IPS DF 6.9 (cell line): ENCODE data around the gene COL25A1.

Experiments
- DNase-seq: peaks from one replicate; pipeline ENCODE4 v3.0.0-alpha.2; 2013; ENCODE audit warnings: low read depth, low spot score
- H3K27ac ChIP-seq: one replicate; pipeline ENCODE4 v1.5.1; 2013; ENCODE audit warnings: low read length, control low read depth
- H3K27me3 ChIP-seq: 2 replicates; pipeline ENCODE4 v1.6.1; 2013; ENCODE audit warnings: mild to moderate bottlenecking, low read length; ENCODE audit not compliant: control insufficient read depth, insufficient read depth
- H3K36me3 ChIP-seq: 2 replicates; pipeline ENCODE4 v1.6.1; 2013; ENCODE audit warnings: low read length; ENCODE audit not compliant: control insufficient read depth, insufficient read depth
- H3K4me1 ChIP-seq: 2 replicates; pipeline ENCODE4 v1.6.1; 2013; ENCODE audit warnings: low read length; ENCODE audit not compliant: control insufficient read depth, insufficient read depth
- H3K4me3 ChIP-seq: 2 replicates; pipeline ENCODE4 v1.5.1; 2013; ENCODE audit warnings: mild to moderate bottlenecking, low read length
- H3K9me3 ChIP-seq: 2 replicates; pipeline ENCODE4 v1.6.1; 2013; ENCODE audit warnings: low read length, inconsistent platforms; ENCODE audit not compliant: control insufficient read depth, insufficient read depth
- WGBS: extraction: QIAGEN DNeasy Blood & Tissue Kit; methylation state at CpG from one replicate; pipeline ENCODE4 v1.1.7; 2013; ENCODE audit warnings: mixed read lengths, missing lambda C conversion rate; ENCODE audit not compliant: insufficient read length, insufficient coverage; 5-methylcytosine and 5-hydroxymethylcytosine counted together

Gene COL25A1

DNA sequence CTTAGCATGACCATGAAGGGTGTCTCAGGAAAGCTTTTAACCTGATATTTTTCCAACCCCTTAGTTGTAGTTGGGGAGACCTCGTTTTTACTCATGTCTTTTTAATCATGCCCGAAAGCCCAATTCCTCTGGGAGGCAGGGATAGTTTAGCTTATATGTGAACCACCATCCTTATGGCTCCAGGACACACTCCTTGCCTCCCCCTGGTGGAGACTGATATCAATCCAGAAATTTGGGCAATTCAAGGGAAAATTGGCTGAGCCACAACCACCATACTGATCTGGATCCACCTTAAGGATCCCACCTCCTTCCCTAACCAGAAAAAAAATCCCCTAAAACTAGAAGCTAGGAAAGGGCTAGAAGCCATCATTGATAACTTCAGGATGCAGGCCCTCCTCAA is 13.4 kb upstream of the COL25A1 start:
- no CpG with 5 or more reads among the region's 2 CpGs for WGBS
- H3K27ac ChIP-seq, result no peak overlapping the region
- DNase-seq, result no peak

GRCh38 chr4:109315341-109315740 is 12.9 kb upstream of the COL25A1 start:
- Histone ChIP-seq H3K36me3 (no peaks in the 10 kb centered on the region), H3K9me3 (no peaks in the 10 kb centered on the region; the same call in 1 of the 2 replicates), H3K4me1 (no peaks in the 10 kb centered on the region), H3K27ac (no peak overlapping the region), H3K27me3 (no peaks in the 10 kb centered on the region), H3K4me3 (no peak overlapping the region)
- no CpG with 5 or more reads among the region's 3 CpGs for WGBS
- no peak for DNase-seq

More for the DNA sequence above, 13.4 kb upstream of the COL25A1 start:
- no peaks in the 10 kb centered on the region for H3K4me1 ChIP-seq
- no peaks in the 10 kb centered on the region for H3K36me3 ChIP-seq
- no peaks in the 10 kb centered on the region; the same call in 1 of the 2 replicates for H3K9me3 ChIP-seq
- H3K4me3 ChIP-seq, result no peak overlapping the region
- no peaks in the 10 kb centered on the region for H3K27me3 ChIP-seq

DNA sequence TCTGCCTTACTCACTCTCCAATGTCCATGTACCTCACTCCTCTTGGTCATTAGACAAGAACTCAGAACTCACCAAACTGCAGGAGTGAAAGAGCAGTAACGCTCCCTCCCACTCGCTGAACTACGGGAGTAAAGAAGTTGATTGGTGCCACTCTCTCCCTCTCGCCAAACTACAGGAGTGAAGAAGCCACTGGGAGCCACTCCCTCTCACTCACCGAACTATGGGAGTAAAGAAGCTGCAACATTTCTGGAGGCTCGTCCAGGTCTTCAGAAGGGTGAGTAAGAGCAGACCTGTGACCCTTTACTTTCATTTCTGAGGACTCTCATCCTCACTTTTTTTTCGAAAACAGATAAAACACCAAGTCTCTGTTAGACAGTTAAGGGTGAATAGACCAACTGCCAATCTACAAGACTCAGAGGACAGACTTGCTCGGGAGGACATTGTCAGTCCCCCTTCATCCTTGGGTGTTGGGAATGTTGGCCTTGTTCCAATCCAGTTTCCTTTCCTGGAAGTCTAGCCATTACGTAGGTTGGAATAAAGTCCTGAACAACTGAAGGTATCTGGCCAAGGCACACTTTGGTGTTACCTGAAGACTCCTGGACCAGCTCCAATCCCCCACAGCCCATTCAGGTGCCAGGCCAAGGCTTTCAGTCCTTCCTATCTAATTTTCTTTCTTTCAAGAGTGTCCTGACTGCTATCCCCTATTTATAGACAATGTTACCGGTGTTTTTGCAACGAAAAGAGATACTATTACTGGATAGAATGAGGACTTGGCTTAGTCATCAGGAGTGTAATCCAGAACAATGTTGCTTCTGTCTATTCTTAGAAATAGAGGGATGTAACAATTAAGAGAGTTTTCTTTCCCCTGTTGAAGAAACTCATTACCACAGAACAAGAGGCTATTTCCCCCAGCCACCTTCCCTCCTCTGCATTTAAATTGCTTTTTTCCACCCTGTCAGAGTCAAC is 11.0 kb upstream of the COL25A1 start:
- H3K27ac ChIP-seq, result no peak overlapping the region
- WGBS, result no CpG with 5 or more reads among the region's 11 CpGs
- H3K4me1 ChIP-seq, result no peaks in the 10 kb centered on the region
- no peak for DNase-seq
- H3K27me3 ChIP-seq, result no peaks in the 10 kb centered on the region
- H3K4me3 ChIP-seq, result no peak overlapping the region
- H3K36me3 ChIP-seq, result no peaks in the 10 kb centered on the region
- H3K9me3 ChIP-seq, result no peaks in the 10 kb centered on the region; the same call in 1 of the 2 replicates

DNA sequence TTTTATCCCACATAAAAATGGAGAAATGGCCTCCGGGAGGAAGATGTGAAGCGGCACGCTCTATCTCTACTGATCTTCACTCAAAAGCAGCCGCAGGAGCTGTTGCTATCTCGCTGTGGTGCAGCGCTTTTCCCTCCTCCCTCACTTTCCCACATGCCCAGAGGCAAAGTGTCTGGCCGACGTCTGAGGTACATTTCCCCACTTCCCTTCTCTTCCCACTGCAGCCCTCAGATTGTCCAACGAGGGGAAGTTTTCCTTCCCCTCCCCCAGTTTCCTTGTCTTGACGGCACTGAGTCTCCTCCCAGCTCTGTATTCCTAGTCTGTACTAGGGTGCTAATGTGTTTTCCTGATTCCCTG is 660 bp upstream of the COL25A1 start:
- no peak overlapping the region for H3K27ac ChIP-seq
- H3K27me3 ChIP-seq, result peaks cover 10% of the 10 kb centered on the region; the same call in 1 of the 2 replicates
- no CpG with 5 or more reads among the region's 10 CpGs for WGBS
- H3K9me3 ChIP-seq, result no peaks in the 10 kb centered on the region
- H3K4me3 ChIP-seq, result peak overlapping the region; percentile 59; the same call in 1 of the 2 replicates
- no peaks in the 10 kb centered on the region for H3K36me3 ChIP-seq
- H3K4me1 ChIP-seq, result peaks cover 2% of the 10 kb centered on the region
- no peak for DNase-seq

GRCh38 chr4:109301651-109302360 is 652 bp downstream of the COL25A1 start:
- peak overlapping the region; percentile 59; the same call in 1 of the 2 replicates for H3K4me3 ChIP-seq
- H3K27ac ChIP-seq, result no peak overlapping the region
- H3K36me3 ChIP-seq, result no peaks in the 10 kb centered on the region
- peaks cover 10% of the 10 kb centered on the region; the same call in 1 of the 2 replicates for H3K27me3 ChIP-seq
- no peak for DNase-seq
- H3K4me1 ChIP-seq, result peaks cover 2% of the 10 kb centered on the region
- H3K9me3 ChIP-seq, result no peaks in the 10 kb centered on the region
- no CpG with 5 or more reads among the region's 40 CpGs for WGBS

DNA sequence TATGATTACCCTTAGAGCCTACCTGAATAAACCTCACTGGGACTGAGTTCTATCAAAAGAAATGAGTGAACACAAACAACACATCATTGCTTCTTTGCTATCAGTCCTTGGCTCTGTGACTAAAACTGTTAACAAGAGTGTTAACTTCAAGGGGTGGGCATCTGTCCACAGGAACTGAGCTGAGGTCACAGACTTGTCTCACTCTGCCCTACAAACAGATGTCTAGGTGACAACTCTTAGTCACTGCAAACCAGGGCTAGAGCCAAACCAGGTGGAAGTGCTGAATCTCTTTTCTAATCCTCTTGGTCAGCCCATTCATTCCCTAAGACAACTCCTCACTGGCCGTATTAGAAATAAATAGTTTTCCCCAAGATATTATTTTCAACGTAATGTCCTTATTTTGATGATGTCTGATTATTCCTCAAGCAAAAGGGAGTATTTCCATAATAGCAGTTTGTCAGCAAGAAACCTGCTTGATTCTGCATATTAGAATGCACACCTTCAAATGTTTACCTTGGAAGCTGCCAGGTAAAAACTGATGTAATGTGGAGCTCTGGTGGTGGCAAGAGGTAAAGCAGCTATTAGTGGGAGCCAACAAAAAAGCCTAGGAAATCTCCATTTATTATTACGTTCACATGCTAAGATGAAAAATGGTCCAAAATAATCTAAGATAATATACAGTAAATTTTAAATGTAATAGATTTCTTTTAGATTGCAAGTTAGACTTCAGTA is 4.0 kb downstream of the COL25A1 start:
- H3K4me1 ChIP-seq, result peaks cover 2% of the 10 kb centered on the region
- no CpG with 5 or more reads among the region's 3 CpGs for WGBS
- DNase-seq, result no peak
- no peak overlapping the region for H3K4me3 ChIP-seq
- peaks cover 10% of the 10 kb centered on the region; the same call in 1 of the 2 replicates for H3K27me3 ChIP-seq
- H3K36me3 ChIP-seq, result no peaks in the 10 kb centered on the region
- H3K9me3 ChIP-seq, result no peaks in the 10 kb centered on the region
- no peak overlapping the region for H3K27ac ChIP-seq

- Histone ChIP-seq H3K4me3 (no peak overlapping the region), H3K27ac (no peak overlapping the region), H3K4me1 (peaks cover 2% of the 10 kb centered on the region), H3K27me3 (peaks cover 3% of the 10 kb centered on the region; the same call in 1 of the 2 replicates), H3K9me3 (no peaks in the 10 kb centered on the region), H3K36me3 (no peaks in the 10 kb centered on the region)
- WGBS, result no CpG with 5 or more reads among the region's 2 CpGs
- DNase-seq, result no peak
Observed at GRCh38 chr4:109296527-109296926, 5.9 kb downstream of the COL25A1 start.

- no peak for DNase-seq
- H3K27ac ChIP-seq, result no peak overlapping the region
- no peak overlapping the region for H3K4me3 ChIP-seq
- no peaks in the 10 kb centered on the region for H3K27me3 ChIP-seq
- H3K9me3 ChIP-seq, result no peaks in the 10 kb centered on the region
- no peaks in the 10 kb centered on the region for H3K4me1 ChIP-seq
- no peaks in the 10 kb centered on the region for H3K36me3 ChIP-seq
Observed at GRCh38 chr4:109295081-109295480, 7.4 kb downstream of the COL25A1 start.

- no peaks in the 10 kb centered on the region for H3K36me3 ChIP-seq
- no peaks in the 10 kb centered on the region for H3K27me3 ChIP-seq
- H3K4me1 ChIP-seq, result no peaks in the 10 kb centered on the region
- H3K4me3 ChIP-seq, result no peak overlapping the region
- H3K9me3 ChIP-seq, result no peaks in the 10 kb centered on the region
- DNase-seq, result no peak
- no CpG with 5 or more reads among the region's 4 CpGs for WGBS
- H3K27ac ChIP-seq, result no peak overlapping the region
Observed at GRCh38 chr4:109294468-109295020, 7.9 kb downstream of the COL25A1 start.

- no peak overlapping the region for H3K27ac ChIP-seq
- H3K27me3 ChIP-seq, result no peaks in the 10 kb centered on the region
- no peak for DNase-seq
- H3K4me3 ChIP-seq, result no peak overlapping the region
- H3K9me3 ChIP-seq, result no peaks in the 10 kb centered on the region
- no CpG with 5 or more reads among the region's 1 CpG for WGBS
- no peaks in the 10 kb centered on the region for H3K4me1 ChIP-seq
- no peaks in the 10 kb centered on the region for H3K36me3 ChIP-seq
Observed at GRCh38 chr4:109294006-109294405, 8.5 kb downstream of the COL25A1 start.
